Stimulated activated CD8-positive, alpha-beta memory T cell treated with anti-CD3 and anti-CD28 coated beads, Interleukin-4, amount 100 ng/mL, for 24 hours (primary cell): ENCODE results near the gene SRRT.
A peak's percentile ranks its signal among the peaks of the same experiment; 100 is the strongest.
"Not testable (repeated sequence)": the region's sequence is repeated elsewhere in the genome, so short reads cannot be mapped to it uniquely, and the experiment has no call there.

Source experiments
- DNase-seq: peaks from one replicate; pipeline ENCODE4 v3.0.0-alpha.2; 2020; ENCODE audit warnings: low read depth

The SRRT gene

GRCh38 chr7:100894860-100895700 is 20.2 kb downstream of the SRRT start:
- DNase-seq: peak; percentile 46

DNA sequence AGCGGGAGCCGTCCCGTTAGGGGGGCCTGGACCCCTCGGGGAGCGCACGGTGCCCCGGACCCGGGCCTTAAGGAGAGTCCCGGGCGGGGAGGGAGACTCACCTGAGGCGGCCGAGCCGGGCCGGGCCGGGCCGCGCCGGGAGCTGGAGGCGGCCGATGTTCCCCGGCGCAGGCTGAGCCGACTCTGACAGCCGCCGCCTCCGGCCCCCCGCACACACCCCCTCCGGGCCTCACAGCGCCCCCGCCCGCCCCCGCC is 20.7 kb downstream of the SRRT start, which contains the start of gene ACHE:
ACHE (minus strand) TSS at position 188 of the 255 bp plus-strand sequence. CDS start 1,656 bp downstream, outside the sequence.
- no peak for DNase-seq

DNA sequence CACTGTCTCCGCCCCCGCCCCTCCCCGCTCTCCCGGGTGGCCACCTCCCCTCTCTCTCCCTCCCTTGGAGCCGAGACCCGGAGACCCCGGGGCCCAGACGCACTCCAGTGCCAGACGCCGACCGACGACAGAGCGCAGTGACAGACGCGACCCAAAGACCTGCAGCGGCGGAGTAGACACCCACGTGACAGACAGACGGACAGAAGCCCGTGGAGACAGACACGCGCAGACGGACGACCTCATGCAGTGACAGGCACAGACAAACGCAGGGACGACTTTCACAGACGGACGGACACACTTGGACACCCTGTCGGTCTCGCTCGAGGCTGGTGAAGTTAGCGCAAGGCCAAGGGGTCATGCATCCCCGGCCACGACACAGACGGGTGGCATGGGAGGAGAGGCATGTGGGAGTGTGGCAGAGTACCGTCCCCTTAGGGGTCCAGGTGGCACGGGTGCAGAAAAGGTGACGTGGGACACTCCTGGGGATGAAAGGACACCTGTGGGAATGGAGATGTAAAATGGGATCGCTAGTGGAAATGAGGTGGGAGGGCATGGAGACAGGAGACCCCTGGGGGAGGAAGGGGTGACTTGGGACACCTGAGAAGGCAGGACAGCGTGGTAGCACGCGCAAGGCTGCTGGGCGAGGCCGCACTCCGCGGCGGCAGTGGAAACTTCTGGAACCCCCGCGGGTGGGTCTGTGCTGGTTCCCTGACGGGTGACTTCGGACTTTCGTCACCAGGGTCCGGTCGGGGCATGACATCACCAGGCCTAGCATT is 21.2 kb downstream of the SRRT start:
- DNase-seq: no peak

DNA sequence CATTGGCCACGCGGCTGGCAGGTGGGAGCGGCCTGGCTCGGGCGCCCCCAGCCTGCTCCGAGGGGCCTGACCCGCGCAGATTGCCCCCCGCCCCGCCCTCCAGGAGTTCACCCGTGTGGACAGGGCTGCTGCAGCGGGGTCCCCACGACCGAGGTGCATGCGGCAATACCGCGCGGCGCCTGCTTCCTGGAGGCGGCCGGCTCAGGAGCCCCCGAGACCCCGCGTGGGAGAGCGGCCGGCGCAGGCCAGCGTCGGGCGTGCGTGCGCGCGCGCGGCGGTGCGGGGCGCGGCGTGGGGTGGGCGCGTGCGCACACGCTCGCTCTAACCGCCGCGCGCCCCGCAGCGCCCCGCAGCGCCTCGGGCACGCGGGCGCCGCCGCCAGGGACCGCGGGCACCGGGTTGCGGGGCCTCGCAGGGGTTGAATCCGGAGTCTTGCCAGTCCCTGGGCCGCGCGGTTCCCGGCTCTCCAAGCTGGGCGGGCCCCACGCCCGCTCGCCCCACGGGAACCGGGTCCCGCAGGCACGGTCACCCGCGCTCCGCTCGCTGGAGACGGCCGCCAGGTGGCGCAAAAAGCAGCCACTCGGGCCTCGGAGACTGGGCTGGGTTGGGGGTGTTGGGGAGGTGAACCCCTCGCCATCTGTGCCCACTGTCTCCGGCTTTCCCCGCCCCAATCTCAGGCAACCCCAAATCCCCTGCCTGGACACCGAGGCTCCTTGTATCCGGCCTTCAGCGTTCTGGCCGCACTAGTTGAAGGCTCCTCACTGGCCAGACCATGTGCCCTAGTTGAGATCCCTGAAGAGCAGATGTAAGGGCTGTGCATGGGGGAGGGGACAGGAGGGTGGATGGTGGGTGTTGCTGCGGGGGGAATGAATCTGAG is 22.1 kb downstream of the SRRT start:
- DNase-seq: no peak

DNA sequence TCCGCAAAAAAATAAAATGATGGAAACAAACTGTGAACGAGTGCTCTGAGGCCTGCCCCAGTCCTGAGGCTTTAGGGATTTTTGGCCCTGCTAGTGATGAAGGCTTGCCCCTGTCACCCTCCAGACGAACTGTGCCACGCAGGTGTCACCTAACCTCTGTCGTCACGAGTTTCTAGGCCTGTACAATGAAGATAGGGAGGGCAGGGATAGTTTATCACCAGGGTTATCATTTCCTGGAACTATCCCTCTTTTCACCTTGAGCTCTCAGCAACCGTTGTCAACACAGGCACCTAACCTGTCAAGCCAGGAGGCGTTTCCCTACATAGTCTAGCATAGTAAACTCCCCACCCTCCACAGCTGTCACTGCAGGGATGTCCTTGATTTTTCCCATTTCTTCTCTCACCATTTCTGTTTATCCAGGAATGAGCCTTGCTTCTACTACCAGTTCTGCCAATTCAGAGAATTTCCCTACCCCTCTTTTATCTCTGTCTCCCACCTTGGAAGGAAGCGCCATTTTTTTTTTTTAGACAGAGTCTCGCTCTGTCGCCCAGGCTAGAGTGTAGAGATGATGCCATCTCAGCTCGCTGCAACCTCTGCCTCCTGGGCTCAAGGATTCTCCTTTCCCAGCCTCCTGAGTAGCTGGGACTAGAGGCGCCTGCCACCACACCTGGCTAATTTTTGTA is 23.0 kb downstream of the SRRT start:
- no peak for DNase-seq

- no peak for DNase-seq
Observed at GRCh38 chr7:100899432-100899831, 24.5 kb downstream of the SRRT start.

DNA sequence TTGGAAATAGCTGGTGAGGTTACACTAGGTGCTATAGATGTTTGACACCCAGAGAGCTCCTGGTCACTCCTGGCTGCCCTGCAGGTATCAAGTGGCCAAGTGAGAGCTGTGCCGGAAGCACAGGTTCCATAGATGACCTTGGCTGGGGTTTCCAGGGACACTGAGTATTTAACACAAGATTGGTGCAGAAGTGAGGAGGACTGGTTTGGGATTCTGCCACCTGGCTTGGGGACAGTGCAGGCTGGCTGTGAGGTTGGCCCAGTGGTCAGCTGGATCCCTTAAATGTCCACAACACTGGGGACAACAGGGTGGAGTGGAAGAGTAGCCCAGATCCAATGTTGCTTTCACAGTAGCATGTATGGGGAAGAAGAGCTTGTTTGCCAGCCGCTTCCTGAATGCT is 26.1 kb downstream of the SRRT start:
- no peak for DNase-seq

DNA sequence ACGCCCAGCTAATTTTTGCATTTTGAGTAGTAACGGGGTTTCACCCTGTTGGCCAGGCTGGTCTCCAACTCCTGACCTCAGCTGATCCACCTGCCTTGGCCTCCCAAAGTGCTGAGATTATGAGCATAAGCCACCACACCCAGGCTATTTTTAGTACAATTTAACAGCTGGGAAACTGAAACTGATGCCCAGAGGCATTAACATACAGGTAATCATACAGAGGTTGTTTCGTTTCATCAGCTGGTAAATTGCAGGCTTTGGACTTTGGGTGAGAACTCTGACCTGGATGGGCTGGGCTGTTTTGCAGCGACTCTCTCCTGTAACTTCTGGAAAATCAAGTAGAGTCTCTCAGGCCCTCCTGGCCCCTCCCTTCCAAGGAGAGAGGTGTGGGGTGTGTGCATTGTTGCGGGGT is 27.0 kb downstream of the SRRT start:
- no peak for DNase-seq

DNA sequence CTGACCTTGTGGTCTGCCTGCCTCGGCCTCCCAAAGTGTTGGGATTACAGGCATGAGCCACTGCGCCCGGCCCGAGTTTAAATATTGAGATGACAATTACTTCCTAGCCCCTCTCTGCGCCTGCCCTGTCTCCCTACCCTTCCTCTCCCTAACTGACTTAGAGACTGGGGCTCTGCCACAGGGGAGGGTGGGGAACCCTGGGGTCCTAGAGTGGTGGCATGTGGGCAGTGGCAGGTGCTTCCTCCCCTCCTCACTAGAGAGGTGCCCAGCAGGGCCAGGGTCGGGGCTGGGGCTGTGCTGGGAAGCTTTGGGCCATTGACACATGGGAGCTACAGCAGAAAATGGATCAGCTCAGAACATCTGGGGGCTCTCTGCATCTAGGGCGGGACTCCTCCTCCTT is 27.7 kb downstream of the SRRT start:
- no peak for DNase-seq

DNA sequence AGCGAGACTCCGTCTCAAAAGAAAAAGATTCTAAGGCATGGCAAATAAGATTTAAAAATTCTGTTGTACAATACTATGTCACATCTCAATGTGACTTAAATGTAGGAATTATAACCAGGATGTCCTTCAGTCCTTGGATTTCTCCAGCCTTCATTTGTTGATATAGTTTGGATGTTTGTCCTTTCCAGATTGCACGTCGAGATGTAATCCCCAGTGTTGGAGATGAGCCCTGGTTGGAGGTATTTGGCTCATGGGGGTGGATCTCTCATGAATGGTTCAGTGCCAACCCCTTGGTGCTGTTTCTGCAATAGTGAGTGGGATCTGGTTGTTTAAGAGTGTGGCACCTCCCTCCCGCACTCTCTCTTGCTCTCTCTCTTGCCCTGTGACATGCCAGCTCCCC is 33.6 kb downstream of the SRRT start:
- DNase-seq: no peak

GRCh38 chr7:100910443-100910842 is 35.5 kb downstream of the SRRT start:
- DNase-seq: not testable (repeated sequence)

- no peak for DNase-seq
Observed at GRCh38 chr7:100911484-100911883, 36.6 kb downstream of the SRRT start.

DNA sequence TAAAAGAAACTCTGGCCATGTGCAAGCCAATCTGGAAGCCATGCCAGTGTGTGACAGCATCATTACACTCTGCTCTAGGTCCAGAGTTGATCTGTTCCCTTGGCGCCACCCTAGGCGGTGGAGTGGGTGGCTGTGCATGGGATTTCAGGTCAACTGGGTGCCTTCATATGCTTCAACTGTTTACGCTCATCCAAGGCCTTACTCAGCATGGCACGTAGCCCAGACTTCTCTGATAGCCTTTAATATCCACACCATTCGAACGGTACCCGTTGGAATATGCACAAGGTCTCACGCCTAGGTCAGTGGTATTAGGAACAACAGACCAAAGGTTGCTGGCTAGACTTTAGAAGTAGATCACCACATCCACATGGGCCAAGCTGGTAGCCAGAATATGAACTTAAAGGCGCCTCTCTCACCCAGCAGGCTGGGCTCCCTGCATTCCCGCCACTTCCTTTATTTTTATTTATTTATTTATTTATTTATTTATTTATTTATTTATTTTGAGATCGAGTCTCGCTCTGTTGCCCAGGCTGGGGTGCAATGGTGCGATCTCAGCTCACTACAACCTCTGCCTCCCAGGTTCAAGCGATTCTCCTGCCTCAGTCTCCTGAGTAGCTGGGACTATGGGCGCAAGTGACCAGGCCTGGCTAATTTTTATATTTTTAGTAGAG is 39.4 kb downstream of the SRRT start:
- DNase-seq: no peak

GRCh38 chr7:100914879-100915447 is 40.1 kb downstream of the SRRT start:
- DNase-seq: no peak

GRCh38 chr7:100919335-100919734 is 44.4 kb downstream of the SRRT start:
- DNase-seq: not testable (repeated sequence)

DNA sequence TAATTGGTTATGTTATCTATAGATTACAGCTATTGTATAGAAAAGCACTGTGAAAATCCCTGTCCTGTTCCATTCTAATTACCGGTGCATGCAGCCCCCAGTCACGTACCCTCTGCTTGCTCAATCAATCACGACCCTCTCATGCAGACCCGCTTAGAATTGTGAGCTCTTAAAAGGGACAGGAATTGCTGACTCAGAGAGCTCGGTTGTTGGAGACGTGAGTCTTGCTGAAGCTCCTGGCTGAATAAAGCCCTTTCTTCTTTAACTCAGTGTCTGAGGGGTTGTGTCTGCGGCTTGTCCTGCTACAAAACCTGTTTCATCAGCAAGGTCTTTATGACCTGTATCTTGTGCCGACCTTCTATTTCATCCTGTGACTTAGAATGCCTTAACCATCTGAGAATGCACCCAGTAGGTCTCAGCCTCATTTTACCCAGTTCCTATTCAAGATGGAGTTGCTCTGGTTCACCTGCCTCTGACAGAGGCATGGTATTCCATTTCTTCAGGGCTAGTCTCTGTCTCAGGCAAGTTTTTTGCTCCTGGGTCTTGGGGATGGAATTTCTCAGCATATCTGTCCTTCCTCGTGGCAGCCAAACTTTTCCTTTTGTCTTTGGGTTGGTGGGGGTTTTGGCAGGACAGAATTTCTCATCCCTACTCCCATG is 45.0 kb downstream of the SRRT start:
- DNase-seq: not testable (repeated sequence)

DNA sequence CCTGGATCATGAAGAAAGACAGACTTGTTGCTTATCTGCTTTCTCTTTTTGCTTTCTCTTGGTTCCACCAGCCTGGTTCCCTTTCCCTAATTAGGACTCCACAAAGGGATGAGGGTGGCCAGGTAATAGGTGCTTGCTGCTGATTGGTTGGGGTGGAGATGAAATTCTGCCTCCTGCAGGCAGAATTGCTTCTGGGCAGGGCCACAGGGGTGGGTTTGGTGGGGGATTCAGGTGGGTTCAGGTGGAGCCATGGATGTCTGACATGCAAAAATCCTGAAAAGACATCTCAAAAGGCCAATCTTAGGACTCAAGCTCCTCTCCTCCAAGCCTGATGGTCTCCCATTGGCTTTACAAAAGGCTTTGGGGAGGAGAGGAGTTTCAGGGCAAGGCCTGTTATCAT is 46.1 kb downstream of the SRRT start:
- DNase-seq: no peak

DNA sequence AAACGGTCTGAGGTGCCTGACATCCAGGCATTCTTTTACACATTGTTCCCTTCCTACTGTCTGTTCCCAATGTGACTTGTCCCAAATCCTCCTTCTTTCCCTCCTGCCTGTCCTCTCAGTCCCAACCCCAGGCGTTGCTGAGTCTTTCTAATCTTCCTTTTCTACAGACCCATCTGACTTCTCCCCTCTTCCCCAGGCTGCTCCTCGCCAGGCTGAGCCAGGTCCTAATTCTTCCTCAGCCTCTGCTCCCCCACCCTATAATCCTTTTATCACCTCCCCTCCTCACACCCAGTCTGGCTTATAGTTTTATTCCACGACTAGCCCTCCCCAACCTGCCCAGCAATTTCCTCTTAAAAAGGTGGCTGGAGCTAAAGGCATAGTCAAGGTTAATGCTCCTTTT is 48.7 kb downstream of the SRRT start:
- not testable (repeated sequence) for DNase-seq

GRCh38 chr7:100929808-100930174 is 54.9 kb downstream of the SRRT start:
- no peak for DNase-seq

GRCh38 chr7:100933734-100934133 is 58.8 kb downstream of the SRRT start:
- DNase-seq: no peak
